SK-N-MC (cell line): ENCODE measurements around the gene PHIP.
"Not testable (repeated sequence)": the region's sequence is repeated elsewhere in the genome, so short reads cannot be mapped to it uniquely, and the experiment has no call there.

Experiments used
- DNase-seq: peaks from one replicate; pipeline ENCODE4 v3.0.0-alpha.2; 2011; ENCODE audit warnings: low read depth, low spot score
- H3K27ac ChIP-seq: fragments of 200-600 bp; sonication (generic); 2 replicates; pipeline ENCODE4 v1.5.1; 2016; ENCODE audit warnings: mixed run types
- H3K36me3 ChIP-seq: fragments of 200-600 bp; sonication (generic); 2 replicates; pipeline ENCODE4 v1.6.1; 2017; ENCODE audit warnings: antibody characterized with exemption, low read length, mixed read lengths; ENCODE audit not compliant: insufficient read depth
- H3K4me3 ChIP-seq: fragments of 200-600 bp; sonication (generic); 2 replicates; pipeline ENCODE4 v1.5.1; 2016
- H3K9ac ChIP-seq: fragments of 200-600 bp; sonication (generic); 2 replicates; pipeline ENCODE4 v1.8.0; 2017; ENCODE audit warnings: mixed run types, mixed read lengths; ENCODE audit not compliant: insufficient read length
- H3K9me3 ChIP-seq: fragments of 200-600 bp; sonication (generic); 2 replicates; pipeline ENCODE4 v1.6.1; 2017; ENCODE audit warnings: low read depth, mild to moderate bottlenecking, antibody characterized with exemption, low read length, moderate library complexity, mixed read lengths
- EZH2 ChIP-seq: fragments of 200-600 bp; sonication (generic); IDR thresholded peaks from one replicate; pipeline ENCODE4 v1.6.1; 2017; ENCODE audit warnings: antibody characterized with exemption
- FOXP2 ChIP-seq: optimal IDR thresholded peaks from 2 replicates; pipeline ENCODE3; 2011; ENCODE audit warnings: mild to moderate bottlenecking, moderate library complexity; ENCODE audit not compliant: insufficient read depth; ENCODE audit errors: extremely low read length, control extremely low read depth
- POLR2AphosphoS5 ChIP-seq: IDR thresholded peaks from 2 replicates; pipeline ENCODE4 v1.6.1; 2012; ENCODE audit warnings: mild to moderate bottlenecking, low read depth, low read length, borderline replicate concordance

PHIP gene

GRCh38 chr6:78948785-78949184 is 129.3 kb downstream of the PHIP start:
- DNase-seq = no peak
- TF ChIP-seq EZH2 = no peak
- Histone ChIP-seq H3K9ac (no peak overlapping the region), H3K27ac (no peak overlapping the region), H3K36me3 (peaks cover 98% of the 10 kb centered on the region), H3K4me3 (no peak overlapping the region), H3K9me3 (peaks cover 25% of the 10 kb centered on the region)

GRCh38 chr6:78947962-78948361 is 130.1 kb downstream of the PHIP start:
- no peak for DNase-seq

GRCh38 chr6:78947529-78947928 is 130.5 kb downstream of the PHIP start:
- no peak overlapping the region for H3K9ac ChIP-seq
- no peak overlapping the region for H3K4me3 ChIP-seq
- H3K9me3 ChIP-seq = peaks cover 17% of the 10 kb centered on the region
- no peak for DNase-seq
- TF ChIP-seq POLR2AphosphoS5 (no peak), FOXP2 (no peak), EZH2 (no peak)
- H3K27ac ChIP-seq = no peak overlapping the region
- H3K36me3 ChIP-seq = peaks cover 96% of the 10 kb centered on the region

More at GRCh38 chr6:78947962-78948361, 130.1 kb downstream of the PHIP start:
- TF ChIP-seq FOXP2 (no peak), POLR2AphosphoS5 (no peak), EZH2 (no peak)
- Histone ChIP-seq H3K36me3 (peaks cover 97% of the 10 kb centered on the region), H3K9ac (no peak overlapping the region), H3K9me3 (peaks cover 21% of the 10 kb centered on the region), H3K4me3 (no peak overlapping the region), H3K27ac (no peak overlapping the region)

GRCh38 chr6:78942446-78942845 is 135.6 kb downstream of the PHIP start:
- no peak for DNase-seq
- no peak for TF ChIP-seq FOXP2
- TF ChIP-seq EZH2 = no peak
- TF ChIP-seq POLR2AphosphoS5 = no peak

GRCh38 chr6:78936515-78936914 is 141.5 kb downstream of the PHIP start:
- no peak for DNase-seq
- H3K9ac ChIP-seq = no peak overlapping the region
- no peak overlapping the region for H3K4me3 ChIP-seq
- TF ChIP-seq FOXP2 = no peak
- no peak for TF ChIP-seq EZH2
- no peak for TF ChIP-seq POLR2AphosphoS5
- H3K9me3 ChIP-seq = no peaks in the 10 kb centered on the region
- H3K27ac ChIP-seq = no peak overlapping the region
- peaks cover 36% of the 10 kb centered on the region for H3K36me3 ChIP-seq

More at GRCh38 chr6:78942446-78942845, 135.6 kb downstream of the PHIP start:
- Histone ChIP-seq H3K4me3 (no peak overlapping the region), H3K36me3 (peaks cover 88% of the 10 kb centered on the region), H3K9me3 (no peaks in the 10 kb centered on the region), H3K9ac (no peak overlapping the region), H3K27ac (no peak overlapping the region)

GRCh38 chr6:78935553-78935952 is 142.5 kb downstream of the PHIP start:
- Histone ChIP-seq H3K36me3 (peaks cover 27% of the 10 kb centered on the region), H3K4me3 (no peak overlapping the region), H3K9ac (no peak overlapping the region), H3K9me3 (no peaks in the 10 kb centered on the region), H3K27ac (no peak overlapping the region)
- TF ChIP-seq FOXP2 (no peak), EZH2 (no peak), POLR2AphosphoS5 (no peak)
- DNase-seq = no peak

- H3K27ac ChIP-seq = no peak overlapping the region
- no peak overlapping the region for H3K9ac ChIP-seq
- no peak for DNase-seq
- no peaks in the 10 kb centered on the region for H3K9me3 ChIP-seq
- H3K36me3 ChIP-seq = no peaks in the 10 kb centered on the region
- no peak overlapping the region for H3K4me3 ChIP-seq
- TF ChIP-seq EZH2 (no peak), POLR2AphosphoS5 (no peak), FOXP2 (no peak)
Measured at GRCh38 chr6:78925317-78925716, 152.7 kb downstream of the PHIP start.

- H3K9me3 ChIP-seq, H3K9ac ChIP-seq, H3K4me3 ChIP-seq: not testable (repeated sequence)
Measured at GRCh38 chr6:78921168-78921567, 156.9 kb downstream of the PHIP start.

GRCh38 chr6:78917788-78918187 is 160.3 kb downstream of the PHIP start:
- Histone ChIP-seq H3K4me3 (no peak overlapping the region), H3K9ac (no peak overlapping the region), H3K9me3 (no peaks in the 10 kb centered on the region), H3K36me3 (no peaks in the 10 kb centered on the region), H3K27ac (no peak overlapping the region)
- no peak for TF ChIP-seq FOXP2
- TF ChIP-seq EZH2 = no peak
- no peak for TF ChIP-seq POLR2AphosphoS5
- DNase-seq = no peak

More at GRCh38 chr6:78921168-78921567, 156.9 kb downstream of the PHIP start:
- H3K36me3 ChIP-seq, DNase-seq, H3K27ac ChIP-seq: not testable (repeated sequence)

- Histone ChIP-seq H3K36me3 (no peaks in the 10 kb centered on the region), H3K27ac (no peak overlapping the region), H3K9ac (no peak overlapping the region), H3K4me3 (no peak overlapping the region), H3K9me3 (no peaks in the 10 kb centered on the region)
- DNase-seq = no peak
- no peak for TF ChIP-seq POLR2AphosphoS5
Measured at GRCh38 chr6:78916411-78916810, 161.6 kb downstream of the PHIP start.
